Mucosa of descending colon (tissue), 3 donors: ENCODE results near the gene ALG9. TPM values are rescaled to one million over a fixed set of nuclear protein-coding genes. Genes with fewer than 3 reads are reported as not detected.

Experiments used
- ATAC-seq: fragments of 200-7000 bp; cut with Tn5 transposase; one replicate; pipeline ENCODE4 v1.9.1; 2020; ENCODE audit warnings: mild to moderate bottlenecking, moderate library complexity
- DNase-seq, 3 donors: peaks; one replicate each; pipeline ENCODE4 v3.0.0-alpha.2; 2020
- H3K36me3 ChIP-seq: fragments of 200-600 bp; one replicate; pipeline ENCODE4 v1.8.0; 2021; ENCODE audit warnings: low read depth, mild to moderate bottlenecking
- H3K4me1 ChIP-seq: fragments of 200-600 bp; one replicate; pipeline ENCODE4 v1.8.0; 2021; ENCODE audit warnings: low read depth, mild to moderate bottlenecking
- H3K4me3 ChIP-seq: fragments of 200-600 bp; one replicate; pipeline ENCODE4 v1.8.0; 2021; ENCODE audit warnings: mild to moderate bottlenecking
- H3K9me3 ChIP-seq: fragments of 200-600 bp; one replicate; pipeline ENCODE4 v1.8.0; 2021; ENCODE audit warnings: mild to moderate bottlenecking
- intact Hi-C, 2 donors: fragments of 100-400 bp; cut with DNase I in 1 of 2; cut with micrococcal nuclease in 1 of 2; formaldehyde crosslinking; loops; one replicate each; pipeline versions ENCODE4 v1.11.0 to v1.11.1; 2022; cut with DNase I, micrococcal nuclease
- total RNA-seq, 3 donors: library from RNA; stranded (reverse); fragmentation: NEBNext Ultra II Directional in 2 of 3; extraction: Animal tissue kit (Norgen Biotek cat#: 25700) in 2 of 3; gene quantifications; one replicate each; pipeline versions ENCODE4 v1.2.1 to v1.2.4, GENCODE V29; 2021 to 2023
- TF ChIP-seq, protein P1 (sequence below): fragments of 200-600 bp; IDR thresholded peaks from one replicate; pipeline ENCODE4 v1.8.0; 2022; ENCODE audit warnings: antibody characterized with exemption, mild to moderate bottlenecking
- donor health status: DM: no; HTN: no; CAD: no; lungs with moderate emphysema.
- donor health status: DM: no; HTN: no; CAD: no.
- donor health status: DM: no; HTN: yes; CAD: no.

The ALG9 gene
- total RNA-seq, 3 donors from 2014 or later, result 16.7 to 29.3 (median 21.1) TPM

GRCh38 chr11:111833524-111833923 is 37.9 kb downstream of the ALG9 start:
- no peaks in the 10 kb centered on the region for H3K36me3 ChIP-seq
- intact Hi-C loops, result loop anchor here in 1 of 2 donors (10.0 kb wide), 2 partner anchors 49 to 249 kb away; no protein-coding TSS in a partner anchor
- H3K9me3 ChIP-seq, result no peaks in the 10 kb centered on the region
- H3K4me3 ChIP-seq, result no peak overlapping the region
- TF ChIP-seq, protein P1, sequence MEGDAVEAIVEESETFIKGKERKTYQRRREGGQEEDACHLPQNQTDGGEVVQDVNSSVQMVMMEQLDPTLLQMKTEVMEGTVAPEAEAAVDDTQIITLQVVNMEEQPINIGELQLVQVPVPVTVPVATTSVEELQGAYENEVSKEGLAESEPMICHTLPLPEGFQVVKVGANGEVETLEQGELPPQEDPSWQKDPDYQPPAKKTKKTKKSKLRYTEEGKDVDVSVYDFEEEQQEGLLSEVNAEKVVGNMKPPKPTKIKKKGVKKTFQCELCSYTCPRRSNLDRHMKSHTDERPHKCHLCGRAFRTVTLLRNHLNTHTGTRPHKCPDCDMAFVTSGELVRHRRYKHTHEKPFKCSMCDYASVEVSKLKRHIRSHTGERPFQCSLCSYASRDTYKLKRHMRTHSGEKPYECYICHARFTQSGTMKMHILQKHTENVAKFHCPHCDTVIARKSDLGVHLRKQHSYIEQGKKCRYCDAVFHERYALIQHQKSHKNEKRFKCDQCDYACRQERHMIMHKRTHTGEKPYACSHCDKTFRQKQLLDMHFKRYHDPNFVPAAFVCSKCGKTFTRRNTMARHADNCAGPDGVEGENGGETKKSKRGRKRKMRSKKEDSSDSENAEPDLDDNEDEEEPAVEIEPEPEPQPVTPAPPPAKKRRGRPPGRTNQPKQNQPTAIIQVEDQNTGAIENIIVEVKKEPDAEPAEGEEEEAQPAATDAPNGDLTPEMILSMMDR, result no peak
- DNase-seq, result no peak
- no peak for ATAC-seq
- H3K4me1 ChIP-seq, result no peaks in the 10 kb centered on the region

GRCh38 chr11:111829185-111829968 is 42.0 kb downstream of the ALG9 start:
- no peak overlapping the region for H3K4me3 ChIP-seq
- no peaks in the 10 kb centered on the region for H3K4me1 ChIP-seq
- intact Hi-C loops, result no loop called here
- no peaks in the 10 kb centered on the region for H3K9me3 ChIP-seq
- TF ChIP-seq, protein P1, result no peak
- H3K36me3 ChIP-seq, result no peaks in the 10 kb centered on the region
- no peak for ATAC-seq
- no peak for DNase-seq

GRCh38 chr11:111826322-111826950 is 44.9 kb downstream of the ALG9 start:
- no peaks in the 10 kb centered on the region for H3K9me3 ChIP-seq
- H3K36me3 ChIP-seq, result no peaks in the 10 kb centered on the region
- intact Hi-C loops, result no loop called here
- no peak for DNase-seq
- TF ChIP-seq, protein P1, result no peak
- H3K4me1 ChIP-seq, result no peaks in the 10 kb centered on the region
- no peak overlapping the region for H3K4me3 ChIP-seq
- ATAC-seq, result no peak

GRCh38 chr11:111823629-111824028 is 47.8 kb downstream of the ALG9 start:
- no peaks in the 10 kb centered on the region for H3K9me3 ChIP-seq
- H3K36me3 ChIP-seq, result no peaks in the 10 kb centered on the region
- ATAC-seq, result no peak
- TF ChIP-seq, protein P1, result no peak
- H3K4me1 ChIP-seq, result peaks cover 7% of the 10 kb centered on the region
- DNase-seq, result no peak
- no peak overlapping the region for H3K4me3 ChIP-seq
- intact Hi-C loops, result no loop called here

- DNase-seq (no peak), ATAC-seq (no peak)
- intact Hi-C loops, result no loop called here
- Histone ChIP-seq H3K9me3 (no peaks in the 10 kb centered on the region), H3K4me1 (peaks cover 7% of the 10 kb centered on the region), H3K36me3 (no peaks in the 10 kb centered on the region), H3K4me3 (no peak overlapping the region)
- TF ChIP-seq, protein P1, result no peak
These were observed 48.2 kb downstream of the ALG9 start for GRCh38 chr11:111823131-111823530.
